Raji (cell line): Measurements from ENCODE around the gene DPH2.

ENCODE experiments used
- POLR2A ChIP-seq: IDR thresholded peaks from 2 replicates; pipeline ENCODE4 v1.6.1; 2011; ENCODE audit warnings: low read depth, low read length, control low read depth; ENCODE audit not compliant: insufficient read depth

Gene DPH2

GRCh38 chr1:43936431-43937151 lies 33.2 kb upstream of the DPH2 start:
- TF ChIP-seq POLR2A, result no peak

- TF ChIP-seq POLR2A, result no peak
Observed at GRCh38 chr1:43937179-43937865, 32.5 kb upstream of the DPH2 start.

GRCh38 chr1:43938383-43938782 lies 31.4 kb upstream of the DPH2 start:
- no peak for TF ChIP-seq POLR2A

- TF ChIP-seq POLR2A, result no peak
Observed at GRCh38 chr1:43938892-43939587, 30.8 kb upstream of the DPH2 start.

GRCh38 chr1:43942411-43942810 lies 27.4 kb upstream of the DPH2 start:
- TF ChIP-seq POLR2A, result no peak

GRCh38 chr1:43944860-43945259 lies 24.9 kb upstream of the DPH2 start:
- TF ChIP-seq POLR2A, result no peak

GRCh38 chr1:43945674-43946235 lies 24.1 kb upstream of the DPH2 start:
- TF ChIP-seq POLR2A, result no peak

GRCh38 chr1:43946236-43947060 lies 23.4 kb upstream of the DPH2 start, which contains the start of gene IPO13:
Gene IPO13 (plus strand): TSS chr1:43946950. CDS start chr1:43947601, 651 bp downstream.
- TF ChIP-seq POLR2A, result peak; percentile 91

GRCh38 chr1:43947061-43947873 lies 22.5 kb upstream of the DPH2 start:
- no peak for TF ChIP-seq POLR2A

- TF ChIP-seq POLR2A, result no peak
Observed at GRCh38 chr1:43947874-43948437, 21.9 kb upstream of the DPH2 start.

GRCh38 chr1:43949678-43950077 lies 20.1 kb upstream of the DPH2 start:
- TF ChIP-seq POLR2A, result no peak

- TF ChIP-seq POLR2A, result no peak
Observed at GRCh38 chr1:43951021-43951985, 18.5 kb upstream of the DPH2 start.
